ENCODE data around the gene INAVA. TPM values are rescaled to one million over a fixed set of nuclear protein-coding genes. Genes with fewer than 3 reads are reported as not detected.

Gene INAVA
- total and polyA plus RNA-seq, 10 of the 15 experiments (the other 5 are each of a cell fraction or from before 2014, with no cell fraction given): 3.6 to 15.4 (median 9.5) TPM

DNA sequence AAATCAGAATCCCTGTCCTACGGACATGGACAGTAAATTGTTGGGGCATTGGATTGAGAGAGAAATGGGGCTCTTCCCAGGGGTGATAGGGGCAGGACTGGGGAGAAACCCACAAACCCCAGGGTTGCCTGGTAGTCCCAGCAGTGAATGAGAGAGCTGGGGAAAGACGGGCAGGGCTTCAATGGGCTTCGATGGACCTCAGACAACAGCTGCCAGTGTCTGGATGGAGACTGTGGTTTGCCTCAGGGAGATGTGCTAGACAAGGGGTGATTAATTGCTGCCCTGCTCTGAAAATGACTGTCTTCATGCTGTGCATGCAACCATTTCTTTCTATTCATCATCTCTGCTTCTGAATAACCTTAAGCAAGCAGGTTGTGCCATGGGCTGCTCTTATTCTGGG is 14.5 kb upstream of the INAVA start (continued):
- no peak for TF ChIP-seq RAD51 (IDR thresholded peaks at IDR 0.05)
- no peak for TF ChIP-seq POLR2A (IDR thresholded peaks at IDR 0.05; ENCODE audit: low read depth, low read length)
- TF ChIP-seq FOXM1 (IDR thresholded peaks at IDR 0.05; ENCODE audit: low read depth, low read length): peak; percentile 68; the same call in 1 of the 2 replicates
- TF ChIP-seq, protein P1, sequence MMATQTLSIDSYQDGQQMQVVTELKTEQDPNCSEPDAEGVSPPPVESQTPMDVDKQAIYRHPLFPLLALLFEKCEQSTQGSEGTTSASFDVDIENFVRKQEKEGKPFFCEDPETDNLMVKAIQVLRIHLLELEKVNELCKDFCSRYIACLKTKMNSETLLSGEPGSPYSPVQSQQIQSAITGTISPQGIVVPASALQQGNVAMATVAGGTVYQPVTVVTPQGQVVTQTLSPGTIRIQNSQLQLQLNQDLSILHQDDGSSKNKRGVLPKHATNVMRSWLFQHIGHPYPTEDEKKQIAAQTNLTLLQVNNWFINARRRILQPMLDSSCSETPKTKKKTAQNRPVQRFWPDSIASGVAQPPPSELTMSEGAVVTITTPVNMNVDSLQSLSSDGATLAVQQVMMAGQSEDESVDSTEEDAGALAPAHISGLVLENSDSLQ (IDR thresholded peaks at IDR 0.05): peak; percentile 93
- peak; percentile 63; the same call in 1 of the 2 replicates for TF ChIP-seq ZBED1 (IDR thresholded peaks at IDR 0.05; ENCODE audit: borderline replicate concordance)
- TF ChIP-seq, protein P2, sequence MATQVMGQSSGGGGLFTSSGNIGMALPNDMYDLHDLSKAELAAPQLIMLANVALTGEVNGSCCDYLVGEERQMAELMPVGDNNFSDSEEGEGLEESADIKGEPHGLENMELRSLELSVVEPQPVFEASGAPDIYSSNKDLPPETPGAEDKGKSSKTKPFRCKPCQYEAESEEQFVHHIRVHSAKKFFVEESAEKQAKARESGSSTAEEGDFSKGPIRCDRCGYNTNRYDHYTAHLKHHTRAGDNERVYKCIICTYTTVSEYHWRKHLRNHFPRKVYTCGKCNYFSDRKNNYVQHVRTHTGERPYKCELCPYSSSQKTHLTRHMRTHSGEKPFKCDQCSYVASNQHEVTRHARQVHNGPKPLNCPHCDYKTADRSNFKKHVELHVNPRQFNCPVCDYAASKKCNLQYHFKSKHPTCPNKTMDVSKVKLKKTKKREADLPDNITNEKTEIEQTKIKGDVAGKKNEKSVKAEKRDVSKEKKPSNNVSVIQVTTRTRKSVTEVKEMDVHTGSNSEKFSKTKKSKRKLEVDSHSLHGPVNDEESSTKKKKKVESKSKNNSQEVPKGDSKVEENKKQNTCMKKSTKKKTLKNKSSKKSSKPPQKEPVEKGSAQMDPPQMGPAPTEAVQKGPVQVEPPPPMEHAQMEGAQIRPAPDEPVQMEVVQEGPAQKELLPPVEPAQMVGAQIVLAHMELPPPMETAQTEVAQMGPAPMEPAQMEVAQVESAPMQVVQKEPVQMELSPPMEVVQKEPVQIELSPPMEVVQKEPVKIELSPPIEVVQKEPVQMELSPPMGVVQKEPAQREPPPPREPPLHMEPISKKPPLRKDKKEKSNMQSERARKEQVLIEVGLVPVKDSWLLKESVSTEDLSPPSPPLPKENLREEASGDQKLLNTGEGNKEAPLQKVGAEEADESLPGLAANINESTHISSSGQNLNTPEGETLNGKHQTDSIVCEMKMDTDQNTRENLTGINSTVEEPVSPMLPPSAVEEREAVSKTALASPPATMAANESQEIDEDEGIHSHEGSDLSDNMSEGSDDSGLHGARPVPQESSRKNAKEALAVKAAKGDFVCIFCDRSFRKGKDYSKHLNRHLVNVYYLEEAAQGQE (IDR thresholded peaks at IDR 0.05; ENCODE audit: low read depth, low read length): no peak
- TF ChIP-seq BMI1 (IDR thresholded peaks at IDR 0.05; ENCODE audit: borderline replicate concordance): peak; percentile 41; the same call in 1 of the 2 replicates
- no peak for TF ChIP-seq NR2C2 (IDR thresholded peaks at IDR 0.05; ENCODE audit: borderline replicate concordance, control insufficient read depth, insufficient read length, low read depth)
- TF ChIP-seq NFYA (IDR thresholded peaks at IDR 0.05; ENCODE audit: borderline replicate concordance, low read depth, low read length): no peak
- TF ChIP-seq MEF2B (IDR thresholded peaks at IDR 0.05; ENCODE audit: partially characterized antibody, poor library complexity, severe bottlenecking): peak; percentile 69
- TF ChIP-seq, protein P3, sequence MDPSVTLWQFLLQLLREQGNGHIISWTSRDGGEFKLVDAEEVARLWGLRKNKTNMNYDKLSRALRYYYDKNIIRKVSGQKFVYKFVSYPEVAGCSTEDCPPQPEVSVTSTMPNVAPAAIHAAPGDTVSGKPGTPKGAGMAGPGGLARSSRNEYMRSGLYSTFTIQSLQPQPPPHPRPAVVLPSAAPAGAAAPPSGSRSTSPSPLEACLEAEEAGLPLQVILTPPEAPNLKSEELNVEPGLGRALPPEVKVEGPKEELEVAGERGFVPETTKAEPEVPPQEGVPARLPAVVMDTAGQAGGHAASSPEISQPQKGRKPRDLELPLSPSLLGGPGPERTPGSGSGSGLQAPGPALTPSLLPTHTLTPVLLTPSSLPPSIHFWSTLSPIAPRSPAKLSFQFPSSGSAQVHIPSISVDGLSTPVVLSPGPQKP (IDR thresholded peaks at IDR 0.05; ENCODE audit: low read depth, low read length): no peak
- peak; percentile 34; the same call in 1 of the 2 replicates for TF ChIP-seq CREB1 (IDR thresholded peaks at IDR 0.05; ENCODE audit: low read depth)
- TF ChIP-seq NR2F1 (conservative IDR thresholded peaks at IDR 0.05): peak; percentile 78
- TF ChIP-seq HDAC2 (IDR thresholded peaks at IDR 0.05): no peak
- no peak for TF ChIP-seq SMAD5 (IDR thresholded peaks at IDR 0.05; ENCODE audit: low read depth)
- peak; percentile 94 for TF ChIP-seq RUNX3 (IDR thresholded peaks at IDR 0.05; ENCODE audit: low read length)
- TF ChIP-seq ZZZ3 (IDR thresholded peaks at IDR 0.05; ENCODE audit: control insufficient read depth, insufficient read length, low read depth): no peak
- no peak for TF ChIP-seq SIN3A (IDR thresholded peaks at IDR 0.05; ENCODE audit: low read depth, low read length)
- TF ChIP-seq MEF2A (IDR thresholded peaks at IDR 0.05; ENCODE audit: insufficient read depth, low read depth, low read length): no peak
- TF ChIP-seq ASH2L (IDR thresholded peaks at IDR 0.05; ENCODE audit: borderline replicate concordance, low read depth): no peak
- no peak for TF ChIP-seq CHD1 (IDR thresholded peaks at IDR 0.05; ENCODE audit: low read depth, low read length)
- no peak for TF ChIP-seq MYC (IDR thresholded peaks at IDR 0.05; ENCODE audit: insufficient read depth, insufficient read length, insufficient replicate concordance, low read length, severe bottlenecking)
- TF ChIP-seq HCFC1 (IDR thresholded peaks at IDR 0.05; ENCODE audit: low read length): no peak

All from GM12878 (cell line).